ENCODE measurements around the gene SCYL2.
"Not testable (repeated sequence)": the region's sequence is repeated elsewhere in the genome, so short reads cannot be mapped to it uniquely, and the experiment has no call there.

The SCYL2 gene

GRCh38 chr12:100265732-100266584 lies 1.0 kb upstream of the SCYL2 start:
- no peak for DNase-seq

GRCh38 chr12:100266585-100266834 lies 467 bp upstream of the SCYL2 start:
- DNase-seq = peak; percentile 92

GRCh38 chr12:100267603-100268281 lies 765 bp downstream of the SCYL2 start:
- peak; percentile 26 for DNase-seq

- no peak for DNase-seq
These were observed 2.0 kb downstream of the SCYL2 start for GRCh38 chr12:100268835-100269564.

GRCh38 chr12:100273782-100274181 lies 6.8 kb downstream of the SCYL2 start:
- DNase-seq = no peak

- no peak for DNase-seq
These were observed 7.3 kb downstream of the SCYL2 start for GRCh38 chr12:100274291-100274690.

- no peak for DNase-seq
These were observed 12.2 kb downstream of the SCYL2 start for GRCh38 chr12:100279159-100279558.

GRCh38 chr12:100279607-100280244 lies 12.7 kb downstream of the SCYL2 start:
- no peak for DNase-seq

- DNase-seq = not testable (repeated sequence)
These were observed 17.6 kb downstream of the SCYL2 start for GRCh38 chr12:100284556-100284955.

- DNase-seq = no peak
These were observed 22.1 kb downstream of the SCYL2 start for GRCh38 chr12:100289038-100289437.

GRCh38 chr12:100290016-100290415 lies 23.0 kb downstream of the SCYL2 start:
- no peak for DNase-seq

- no peak for DNase-seq
These were observed 26.0 kb downstream of the SCYL2 start for GRCh38 chr12:100293017-100293416.

GRCh38 chr12:100294366-100294765 lies 27.4 kb downstream of the SCYL2 start:
- not testable (repeated sequence) for DNase-seq

GRCh38 chr12:100295764-100296555 lies 29.0 kb downstream of the SCYL2 start:
- DNase-seq = no peak

GRCh38 chr12:100302081-100302480 lies 35.1 kb downstream of the SCYL2 start:
- DNase-seq = no peak

GRCh38 chr12:100303831-100304230 lies 36.9 kb downstream of the SCYL2 start:
- no peak for DNase-seq

GRCh38 chr12:100304334-100304733 lies 37.4 kb downstream of the SCYL2 start:
- not testable (repeated sequence) for DNase-seq

GRCh38 chr12:100308138-100308537 lies 41.2 kb downstream of the SCYL2 start:
- not testable (repeated sequence) for DNase-seq

- no peak for DNase-seq
These were observed 44.3 kb downstream of the SCYL2 start for GRCh38 chr12:100311317-100311716.

- no peak for DNase-seq
These were observed 50.4 kb downstream of the SCYL2 start for GRCh38 chr12:100317371-100317770.

- no peak for DNase-seq
These were observed 57.5 kb downstream of the SCYL2 start for GRCh38 chr12:100324498-100324897.

GRCh38 chr12:100326208-100326607 lies 59.2 kb downstream of the SCYL2 start:
- DNase-seq = no peak

All from CD4-positive, alpha-beta T cell treated with Interleukin-21 for 1 hour (primary cell).